NCI-H526 (cell line): ENCODE results near the gene ZNF205.
A peak's percentile ranks its signal among the peaks of the same experiment; 100 is the strongest.

ENCODE experiments used
- DNase-seq, 2 experiments: peaks; one replicate each; lab custom pipeline; 2025; lab: John Stamatoyannopoulos, UW

ZNF205 gene

DNA sequence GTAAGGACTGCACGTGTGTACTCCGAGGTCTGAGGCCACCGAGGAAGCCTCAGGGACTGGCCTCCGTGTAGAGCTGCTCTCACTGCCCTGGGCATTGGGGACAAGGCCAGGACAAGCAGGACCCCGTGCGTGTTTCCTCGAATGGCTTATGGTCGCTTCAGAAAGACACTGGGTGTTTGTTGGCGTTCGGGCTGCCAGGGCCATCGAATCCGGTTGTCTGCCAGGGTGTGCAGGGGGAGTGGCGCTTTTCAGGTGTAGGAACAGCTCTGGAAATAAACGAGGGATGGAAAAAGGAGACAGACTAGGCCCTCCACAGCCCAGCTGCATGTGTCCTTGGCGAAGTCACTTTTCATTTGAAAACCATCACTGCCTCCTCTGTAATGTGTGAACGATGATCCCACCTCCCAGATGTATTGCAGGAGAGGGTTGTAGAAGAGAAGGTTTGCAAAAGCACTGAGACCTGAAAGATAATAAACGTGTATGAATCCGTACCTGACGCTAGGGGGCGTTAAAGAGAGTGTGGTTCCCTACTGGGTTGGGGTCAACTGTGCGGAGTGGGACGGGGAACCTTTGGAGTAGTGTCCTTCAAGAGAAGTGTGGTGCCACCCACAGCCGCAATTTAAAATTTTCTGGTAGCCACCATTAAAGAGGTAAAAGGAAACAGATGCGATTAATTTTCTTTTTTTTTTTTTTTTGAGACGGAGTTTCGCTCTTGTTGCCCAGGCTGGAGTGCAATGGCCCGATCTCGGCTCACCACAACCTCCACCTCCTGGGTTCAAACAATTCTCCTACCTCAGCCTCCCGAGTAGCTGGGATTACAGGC lies 11.2 kb upstream of the ZNF205 start:
- peak in 1 of 2 experiments; percentile 23 for DNase-seq

DNA sequence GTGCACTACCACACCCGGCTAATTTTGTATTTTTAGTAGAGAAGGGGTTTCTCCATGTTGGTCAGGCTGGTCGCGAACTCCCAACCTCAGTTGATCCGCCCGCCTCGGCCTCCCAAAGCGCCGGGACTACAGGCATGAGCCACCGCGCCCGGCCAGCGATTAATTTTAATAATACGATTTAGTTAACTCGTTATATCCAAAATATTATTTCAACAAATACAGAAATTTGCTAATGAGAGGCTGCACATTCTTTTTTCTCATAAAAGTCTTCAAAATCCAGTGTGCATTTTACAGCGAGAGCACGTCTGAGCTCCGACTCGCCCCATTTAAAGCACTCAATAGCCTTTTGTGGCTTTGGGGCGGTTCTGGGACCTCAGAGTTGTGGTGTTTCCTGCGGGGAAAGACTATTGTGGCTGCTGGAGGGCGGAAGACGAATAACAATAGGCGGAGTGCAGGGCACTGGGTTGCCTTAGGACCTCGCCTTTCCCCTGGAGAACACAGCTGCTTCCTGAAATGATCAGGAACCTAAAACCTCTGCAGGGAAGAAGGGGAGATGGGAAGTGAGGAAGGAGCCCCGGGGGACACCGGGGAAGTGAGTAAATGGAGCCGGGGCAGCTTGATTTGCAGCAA lies 10.4 kb upstream of the ZNF205 start:
- no peak for DNase-seq

DNA sequence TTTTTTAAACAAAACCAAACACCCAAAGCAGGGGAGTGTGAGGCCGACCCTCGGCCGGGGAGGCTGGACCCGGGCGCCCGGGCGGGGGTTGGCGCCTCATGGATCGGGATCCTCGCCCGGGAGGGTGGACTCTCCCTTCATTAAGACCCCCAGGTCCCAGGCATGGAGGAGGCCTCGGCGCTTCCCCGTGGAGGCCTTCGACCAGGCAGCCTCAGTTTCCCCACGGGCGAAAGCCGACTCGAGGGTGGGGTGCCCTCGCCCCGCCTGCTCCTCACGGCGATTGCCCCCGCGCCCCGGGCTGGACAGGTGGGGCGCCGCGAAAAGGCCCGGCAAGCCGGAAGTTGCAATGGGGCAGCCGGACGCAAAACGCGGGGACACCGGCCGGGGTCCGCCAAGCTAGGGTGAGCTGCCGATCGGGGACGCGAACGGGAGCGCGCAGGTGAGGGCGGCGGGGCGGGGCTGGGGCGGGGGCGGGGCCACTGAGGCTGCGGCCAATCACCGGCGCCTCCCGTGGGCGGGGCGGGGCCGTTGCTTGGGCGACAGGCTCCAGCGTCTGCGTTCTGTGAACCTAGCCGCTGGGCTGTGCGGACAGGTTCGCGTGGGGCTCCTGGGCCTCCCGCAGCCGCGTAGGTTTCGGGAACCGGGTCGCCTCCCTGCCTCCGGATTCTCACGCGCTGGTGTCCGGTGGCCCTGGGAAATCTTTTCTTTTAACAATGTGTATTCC lies 6.0 kb upstream of the ZNF205 start:
- peak; percentile 53 to 92 for DNase-seq

DNA sequence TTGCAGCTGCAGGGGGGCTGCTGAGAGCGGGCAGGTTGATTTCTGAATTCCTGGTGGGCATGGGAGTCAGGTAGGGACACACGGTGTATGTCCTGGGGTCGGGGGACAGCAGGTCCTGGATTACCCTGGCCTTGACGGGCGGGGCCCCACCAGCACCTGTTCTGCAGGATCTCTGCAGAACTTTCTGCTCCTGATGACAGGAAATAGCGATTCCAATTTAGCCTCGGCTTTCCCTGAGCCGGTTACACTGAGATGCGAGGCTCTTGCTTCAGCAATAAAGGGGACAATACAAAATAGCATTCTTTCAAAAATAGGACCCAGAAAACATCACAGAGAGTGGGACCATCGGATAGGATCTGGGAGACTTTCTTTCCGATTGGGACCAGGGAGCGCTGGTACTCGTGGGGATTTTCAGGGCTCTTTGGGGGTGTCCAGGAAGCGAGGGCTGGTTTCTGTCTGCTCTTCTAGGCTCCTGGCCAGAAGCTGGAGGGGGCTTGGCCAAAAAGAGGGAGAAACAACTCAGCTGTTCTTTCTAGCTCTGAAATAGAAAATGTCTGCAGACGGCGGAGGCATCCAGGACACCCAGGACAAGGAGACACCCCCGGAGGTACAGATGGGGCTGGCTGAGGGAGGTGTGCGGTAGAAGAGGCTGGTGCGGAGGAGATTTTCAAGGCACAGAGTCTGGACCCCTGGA lies 642 bp downstream of the ZNF205 start:
- no peak for DNase-seq

DNA sequence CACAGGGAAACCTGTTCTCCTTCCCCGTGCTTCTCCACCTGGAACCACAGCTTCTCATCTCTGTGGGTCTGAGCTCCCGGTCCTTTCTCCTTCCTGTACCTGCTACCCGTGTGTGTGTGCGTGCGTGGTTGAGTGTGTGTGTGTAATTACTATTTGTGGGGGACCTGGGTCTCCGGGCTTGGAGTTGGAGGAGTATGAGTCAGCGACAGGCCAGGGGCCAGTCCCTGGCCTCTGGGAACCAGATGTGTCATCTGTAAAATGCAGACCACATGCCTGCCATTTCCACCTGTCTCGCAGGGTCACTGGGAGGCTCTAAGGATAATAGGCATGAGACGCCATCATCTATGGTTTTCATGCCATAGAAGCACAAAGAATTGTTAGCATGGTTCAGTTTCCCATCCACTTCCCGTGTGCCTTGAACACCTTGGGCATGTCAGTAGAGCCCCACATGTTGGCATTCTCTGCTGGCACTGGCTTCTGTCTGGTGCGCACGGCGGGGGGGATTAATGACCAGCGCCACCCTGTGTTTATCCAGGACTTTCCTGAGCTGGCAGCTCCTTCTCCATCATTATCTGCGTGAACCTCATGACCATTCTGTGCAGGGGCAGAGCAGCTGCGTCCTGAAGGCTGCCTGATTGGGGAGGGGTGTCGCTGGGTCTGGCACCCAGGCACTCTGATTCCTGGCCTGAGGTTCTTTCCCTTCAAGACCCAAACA lies 1.5 kb downstream of the ZNF205 start:
- peak in 1 of 2 experiments; percentile 38 for DNase-seq

DNA sequence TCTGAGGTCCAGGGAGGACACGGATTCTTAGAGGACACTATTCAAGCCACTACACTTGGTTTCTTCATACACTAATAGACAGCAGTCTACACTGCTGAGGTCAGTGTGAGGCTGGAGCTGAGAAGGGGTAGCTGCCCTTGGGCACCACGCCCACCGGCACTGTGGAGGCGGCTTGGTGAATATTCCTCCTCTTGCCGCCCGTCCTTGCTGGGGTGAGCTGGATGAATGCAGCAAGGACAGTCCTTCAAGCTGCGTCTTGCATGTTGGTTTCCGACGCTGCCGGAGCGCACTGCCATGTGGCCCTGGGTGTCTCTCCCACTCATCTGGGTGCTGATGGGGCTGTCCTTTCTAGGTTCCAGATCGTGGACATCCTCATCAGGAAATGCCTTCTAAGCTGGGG lies 2.6 kb downstream of the ZNF205 start:
- DNase-seq: no peak

DNA sequence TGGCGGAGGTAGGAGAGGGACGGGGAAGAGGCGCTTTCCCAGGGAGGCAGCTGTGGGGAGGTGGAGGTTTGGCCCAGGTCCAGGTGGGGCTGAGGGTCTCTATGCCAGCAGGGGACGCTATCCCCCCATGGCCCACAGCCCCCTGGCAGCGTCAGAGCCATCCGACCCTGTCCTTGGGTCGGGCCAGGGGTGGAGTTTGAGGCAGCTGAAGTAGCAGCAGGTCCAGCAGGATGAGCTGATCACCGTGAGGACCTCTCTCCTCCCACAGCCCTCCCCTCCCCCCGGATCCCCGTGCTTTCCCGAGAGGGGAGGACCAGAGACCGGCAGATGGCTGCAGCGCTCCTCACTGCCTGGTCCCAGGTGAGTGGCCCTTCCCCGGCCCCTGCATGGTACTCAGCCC lies 3.2 kb downstream of the ZNF205 start:
- no peak for DNase-seq

DNA sequence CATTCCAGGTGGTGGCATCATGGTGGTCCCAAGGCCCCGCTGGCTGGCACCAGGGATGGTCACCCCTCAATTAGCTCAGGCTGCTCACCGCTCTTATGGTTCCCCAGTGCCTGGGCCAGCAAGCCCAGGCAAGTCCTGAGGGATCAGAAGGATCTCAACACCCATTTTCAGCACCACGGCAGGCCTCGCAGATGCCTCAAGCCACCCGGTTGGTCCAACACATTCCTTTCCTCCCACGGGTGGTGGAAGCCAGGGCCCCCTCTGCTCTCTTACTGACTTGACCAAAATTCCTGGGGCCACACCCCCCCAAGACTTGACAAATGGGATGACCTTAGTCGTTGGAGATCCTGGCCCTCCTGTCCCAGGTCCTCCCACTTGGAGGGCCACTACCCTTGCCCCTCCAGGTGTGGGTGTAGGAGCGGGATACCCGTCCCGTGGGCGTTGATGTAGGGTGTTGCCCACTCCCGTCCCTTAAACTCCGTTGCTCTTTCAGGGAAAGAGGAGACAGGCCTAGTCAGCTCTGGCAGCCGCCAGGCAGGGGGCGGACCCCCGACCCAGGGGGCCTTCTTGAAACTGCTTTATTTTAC lies 5.9 kb downstream of the ZNF205 start:
- DNase-seq: no peak

DNA sequence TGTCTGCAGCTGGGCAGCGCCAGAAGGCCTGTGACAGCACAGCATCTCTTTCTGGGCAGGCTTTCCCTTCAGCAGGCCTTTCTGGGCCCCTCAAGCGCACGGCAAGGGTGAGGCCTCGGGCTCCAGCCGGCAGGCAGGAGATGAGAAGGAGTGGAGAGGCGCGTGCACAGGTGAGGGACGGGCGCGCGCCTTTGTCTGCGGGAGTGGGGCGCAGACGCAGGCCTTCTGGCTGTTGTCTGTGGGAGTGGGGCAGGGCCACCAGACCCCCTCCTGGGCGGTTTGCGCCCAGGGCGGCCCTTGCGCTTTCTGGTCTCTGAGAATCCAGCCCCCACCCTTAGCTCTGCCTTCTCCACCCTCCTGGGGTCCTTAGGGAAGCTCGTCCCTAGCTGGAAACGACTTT lies 6.5 kb downstream of the ZNF205 start:
- no peak for DNase-seq

DNA sequence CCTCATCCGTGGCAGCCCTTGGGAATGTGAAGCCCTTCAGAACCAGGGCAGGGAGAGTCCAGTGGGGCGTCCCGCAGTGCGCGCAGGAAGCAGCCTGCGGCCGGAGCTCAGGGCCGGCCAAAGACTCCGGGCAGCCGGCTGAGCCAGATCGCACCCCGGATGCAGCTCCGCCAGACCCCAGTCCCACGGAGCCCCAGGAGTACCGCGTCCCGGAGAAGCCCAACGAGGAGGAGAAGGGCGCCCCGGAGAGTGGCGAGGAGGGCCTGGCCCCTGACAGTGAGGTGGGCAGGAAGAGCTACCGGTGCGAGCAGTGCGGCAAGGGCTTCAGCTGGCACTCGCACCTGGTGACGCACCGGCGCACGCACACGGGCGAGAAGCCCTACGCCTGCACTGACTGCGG lies 6.9 kb downstream of the ZNF205 start:
- DNase-seq: no peak

DNA sequence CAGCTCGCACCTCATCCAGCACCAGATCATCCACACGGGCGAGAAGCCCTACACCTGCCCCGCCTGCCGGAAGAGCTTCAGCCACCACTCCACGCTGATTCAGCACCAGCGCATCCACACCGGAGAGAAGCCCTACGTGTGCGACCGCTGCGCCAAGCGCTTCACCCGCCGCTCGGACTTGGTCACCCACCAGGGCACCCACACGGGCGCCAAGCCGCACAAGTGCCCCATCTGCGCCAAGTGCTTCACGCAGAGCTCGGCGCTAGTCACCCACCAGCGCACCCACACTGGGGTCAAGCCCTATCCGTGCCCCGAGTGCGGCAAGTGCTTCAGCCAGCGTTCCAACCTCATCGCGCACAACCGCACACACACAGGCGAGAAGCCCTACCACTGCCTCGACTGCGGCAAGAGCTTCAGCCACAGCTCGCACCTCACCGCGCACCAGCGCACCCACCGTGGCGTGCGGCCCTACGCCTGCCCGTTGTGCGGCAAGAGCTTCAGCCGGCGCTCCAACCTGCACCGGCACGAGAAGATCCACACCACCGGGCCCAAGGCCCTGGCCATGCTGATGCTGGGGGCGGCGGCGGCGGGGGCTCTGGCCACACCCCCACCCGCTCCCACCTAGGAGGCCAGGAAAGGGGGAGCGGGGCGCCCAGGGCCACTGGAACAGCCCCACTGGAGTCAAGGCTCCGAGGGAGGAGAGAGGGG lies 7.5 kb downstream of the ZNF205 start:
- DNase-seq: no peak

DNA sequence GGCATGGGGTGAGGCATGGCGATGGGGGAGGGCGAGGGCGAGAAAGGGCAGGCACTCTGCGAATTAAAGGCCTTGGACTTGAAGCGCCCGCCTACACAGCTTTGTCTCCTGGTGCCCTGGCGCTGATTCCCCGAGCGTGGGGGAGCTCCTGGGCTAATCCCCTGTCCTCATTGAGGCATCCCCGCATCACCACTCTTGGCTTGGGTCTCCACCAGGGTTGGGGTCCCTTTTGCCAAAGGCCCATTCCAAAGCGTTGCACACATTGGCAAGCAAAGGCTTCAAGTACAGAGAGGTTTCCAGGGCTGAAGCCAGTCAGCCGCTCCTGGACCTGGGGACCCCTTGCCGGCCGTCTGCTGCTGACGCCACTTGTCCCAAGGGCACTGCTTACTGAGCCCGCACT lies 8.0 kb downstream of the ZNF205 start:
- DNase-seq: no peak

DNA sequence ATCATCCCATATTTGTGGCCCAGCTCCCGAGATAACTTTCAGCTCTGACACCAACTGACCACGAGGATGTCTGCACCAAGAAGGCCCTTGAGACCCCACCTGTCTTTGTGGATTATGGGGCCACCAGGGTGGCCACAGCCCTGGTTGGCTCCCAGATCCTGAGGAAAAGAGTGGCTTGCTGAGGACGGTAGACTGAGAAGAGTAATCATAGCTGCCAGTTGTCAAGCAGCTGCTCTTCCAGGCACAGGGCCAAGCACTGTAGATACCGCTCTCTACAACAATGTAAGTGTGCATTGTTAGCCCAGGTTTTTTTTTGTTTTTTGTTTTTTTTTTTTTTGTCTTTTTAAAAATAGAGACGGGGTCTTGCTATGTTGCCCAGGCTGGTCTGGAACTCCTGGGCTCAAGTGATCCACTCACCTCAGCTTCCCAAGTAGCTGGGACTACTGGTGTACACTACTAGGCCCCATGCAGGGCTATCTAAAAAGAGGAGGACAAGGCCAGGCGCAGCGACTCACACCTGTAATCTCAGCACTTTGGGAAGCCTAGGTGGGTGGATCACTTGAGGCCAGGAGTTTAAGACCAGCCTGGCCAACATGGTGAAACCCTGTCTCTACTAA lies 9.6 kb downstream of the ZNF205 start:
- DNase-seq: no peak

DNA sequence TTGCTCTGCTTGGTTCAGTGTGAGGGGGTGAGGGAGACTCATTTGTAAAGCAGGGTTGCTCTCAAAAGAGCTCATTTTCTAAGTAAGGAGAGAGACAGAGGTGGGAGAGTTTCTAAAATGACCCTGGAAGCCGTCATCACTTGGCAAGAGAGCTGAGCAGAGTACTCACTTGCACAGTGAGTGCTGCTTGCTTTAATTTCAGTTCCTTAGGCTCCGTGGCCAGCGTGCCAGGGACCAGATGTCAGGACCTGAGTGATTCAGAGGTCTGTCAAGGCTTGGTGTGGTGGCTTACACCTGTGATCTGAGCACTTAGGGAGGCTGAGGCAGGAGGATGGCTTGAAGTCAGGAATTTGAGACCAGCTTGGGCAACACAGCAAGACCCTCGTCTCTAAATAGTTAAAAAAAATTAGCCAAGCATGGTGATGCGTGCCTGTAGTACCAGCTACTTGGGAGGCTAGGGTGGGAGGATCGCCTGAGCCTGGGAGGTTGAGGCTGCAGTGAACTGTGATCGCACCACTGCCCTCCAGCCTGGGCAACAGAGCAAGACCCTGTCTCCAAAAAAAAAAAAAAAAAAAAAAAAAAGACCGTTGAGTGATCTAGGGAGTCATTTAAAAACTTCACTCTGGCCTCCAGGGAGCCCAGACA lies 10.7 kb downstream of the ZNF205 start:
- no peak for DNase-seq

DNA sequence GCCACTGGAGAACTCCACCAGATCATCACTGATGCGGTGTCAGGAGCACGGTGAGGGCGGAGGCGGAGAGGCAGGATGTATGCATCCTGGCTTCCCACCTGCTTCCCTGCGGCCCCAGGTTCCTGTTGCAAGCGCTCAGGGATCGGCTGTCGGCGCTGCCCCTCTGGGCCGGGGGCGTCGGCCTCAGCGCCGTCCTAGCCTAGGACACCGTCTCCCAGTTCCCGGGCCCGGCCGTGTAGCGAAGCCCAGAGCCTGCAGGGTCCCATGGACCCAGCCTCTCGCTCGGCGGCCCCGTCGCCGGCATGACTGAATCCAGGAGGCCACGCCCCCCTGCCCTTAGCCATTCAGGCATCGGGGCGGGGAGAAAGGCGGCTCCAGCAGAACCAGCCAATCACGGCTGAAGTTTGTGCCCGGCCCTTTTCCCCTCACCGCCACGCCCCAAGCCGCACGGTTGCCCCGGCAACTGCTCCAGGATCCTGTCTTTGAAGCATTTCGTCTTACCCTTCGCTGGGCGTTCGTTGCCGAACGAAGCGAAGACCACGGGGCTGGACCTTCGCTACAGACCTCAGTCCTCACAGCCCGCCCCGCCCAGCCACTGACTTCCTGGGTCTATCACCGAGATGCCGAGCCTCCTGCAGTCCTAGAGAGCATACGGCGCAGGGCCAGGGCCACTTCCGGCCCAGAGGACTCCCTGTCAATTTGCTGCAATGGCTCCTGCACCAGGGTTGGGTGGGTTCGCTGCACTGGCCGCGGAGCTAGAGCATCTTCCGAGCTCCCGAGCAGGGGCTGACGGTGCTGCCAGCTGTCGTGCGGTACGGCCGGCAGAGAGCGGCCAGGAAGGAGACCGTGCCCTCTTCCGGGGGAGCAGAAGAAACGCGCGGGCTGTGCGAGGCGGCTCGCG lies 11.8 kb downstream of the ZNF205 start:
- DNase-seq: peak; percentile 80 to 96

DNA sequence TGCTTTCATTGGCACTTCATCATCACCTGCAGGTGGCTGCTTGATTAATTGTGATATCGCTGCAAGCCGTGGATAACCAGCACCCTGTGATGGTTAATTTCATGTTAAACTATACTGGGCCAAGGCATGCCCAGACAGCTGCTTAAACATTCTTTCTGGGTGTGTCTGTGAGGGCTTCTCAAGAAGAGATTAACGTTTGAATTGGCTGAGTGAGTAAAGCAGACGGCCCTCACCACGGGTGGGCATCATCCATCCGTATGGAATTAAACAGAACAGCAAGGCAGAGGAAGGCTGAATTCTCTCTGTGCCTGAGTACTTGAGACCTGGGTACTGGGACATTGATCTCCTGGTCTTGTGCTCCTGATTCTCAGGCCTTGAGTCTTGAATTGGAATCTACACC lies 15.4 kb downstream of the ZNF205 start:
- DNase-seq: no peak

DNA sequence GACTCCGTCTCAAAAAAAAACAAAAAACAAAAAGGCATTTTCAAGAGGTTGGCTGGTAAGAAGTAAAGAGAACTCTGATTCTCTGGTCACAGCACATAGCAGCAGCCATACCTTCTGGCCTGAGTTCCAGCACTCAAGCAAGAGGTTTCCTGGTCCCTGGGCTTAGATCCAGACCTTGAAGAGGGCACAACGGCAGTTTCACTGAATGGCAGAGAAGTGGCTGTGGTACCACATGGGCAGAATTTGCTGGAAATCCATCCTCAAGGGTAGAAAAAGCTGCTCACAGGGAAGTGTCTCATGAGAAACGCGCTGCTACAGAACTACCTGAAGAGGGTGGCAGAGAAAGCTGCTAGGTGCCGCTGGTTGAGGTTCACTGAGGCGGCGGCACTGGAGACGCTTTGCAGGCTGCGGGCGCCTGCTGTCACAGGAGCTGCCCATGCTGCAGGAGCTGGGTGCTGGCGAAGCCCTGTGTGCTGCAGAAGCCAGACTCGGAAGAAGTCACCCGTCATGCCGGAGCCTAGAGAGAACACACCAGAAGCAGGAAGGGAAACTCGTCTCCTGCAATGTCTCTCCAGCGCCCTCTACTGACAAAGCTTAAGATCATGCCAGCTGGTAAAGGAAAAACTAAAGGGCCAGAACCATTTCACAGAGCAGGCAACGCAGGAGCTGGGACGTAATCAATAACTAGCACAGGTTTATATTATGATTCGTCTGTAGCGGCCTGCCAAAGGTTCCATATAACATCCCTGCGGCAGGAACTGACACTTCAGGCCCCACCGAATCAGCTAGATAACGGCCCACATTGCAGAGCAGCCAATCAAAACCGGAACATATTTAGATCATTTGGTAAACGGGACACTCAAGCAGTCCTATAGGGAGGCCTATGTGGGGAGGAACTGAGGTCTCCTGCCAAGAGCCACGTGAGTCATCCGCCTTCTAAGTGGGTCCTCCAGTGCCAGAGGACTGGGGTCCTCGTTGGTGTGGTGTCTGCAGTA lies 17.0 kb downstream of the ZNF205 start:
- peak; percentile 65 to 84 for DNase-seq
